Measurements from ENCODE around the gene MEGF11. TPM values are rescaled to one million over a fixed set of nuclear protein-coding genes. Genes with fewer than 3 reads are reported as not detected.
A peak's percentile ranks its signal among the peaks of the same experiment; 100 is the strongest.

MEGF11 gene
- total RNA-seq, 1 experiment from 2014 or later, result 1.2 TPM

- Histone ChIP-seq H4K20me1 (ENCODE audit: control insufficient read depth, insufficient read depth, insufficient read length) (no peaks in the 10 kb centered on the region), H3K27ac (ENCODE audit: insufficient read length, low read depth, low read length) (no peak overlapping the region), H3K56ac (ENCODE audit: insufficient read length, low read depth, low read length) (no peak overlapping the region), H2BK12ac (ENCODE audit: insufficient read length, low read depth, low read length) (no peak overlapping the region), H4K91ac (ENCODE audit: insufficient read length, low read depth, low read length) (no peak overlapping the region), H3K4ac (ENCODE audit: low read depth, low read length) (no peak overlapping the region), H3K4me2 (ENCODE audit: insufficient read depth, insufficient read length, low read length) (no peak overlapping the region), H3K18ac (ENCODE audit: insufficient read length, low read depth, low read length) (no peak overlapping the region), H2BK20ac (ENCODE audit: low read depth, low read length, poor library complexity, severe bottlenecking) (no peak overlapping the region), H3K9ac (ENCODE audit: extremely low read depth, insufficient read length, low read length) (no peak overlapping the region), H2AFZ (ENCODE audit: low read length) (no peak overlapping the region), H2BK120ac (ENCODE audit: low read depth, low read length, poor library complexity, severe bottlenecking) (no peak overlapping the region), H4K5ac (ENCODE audit: insufficient read length, low read depth, low read length) (no peak overlapping the region), H2BK15ac (ENCODE audit: low read depth, low read length) (no peak overlapping the region), H3K23ac (ENCODE audit: insufficient read length, low read depth, low read length) (no peak overlapping the region), H3K23me2 (ENCODE audit: insufficient read length, low read depth, low read length, poor library complexity, severe bottlenecking) (no peaks in the 10 kb centered on the region), H3K9me3 (ENCODE audit: control insufficient read depth, low read depth, low read length) (no peaks in the 10 kb centered on the region), H3K4me1 (ENCODE audit: insufficient read depth, low read length) (peaks cover 3% of the 10 kb centered on the region; the same call in 1 of the 2 replicates), H2AK5ac (ENCODE audit: insufficient read length, low read length) (no peak overlapping the region), H3K79me2 (ENCODE audit: insufficient read depth, low read length) (no peaks in the 10 kb centered on the region), H3K79me1 (ENCODE audit: insufficient read depth, low read depth, low read length, poor library complexity, severe bottlenecking) (no peaks in the 10 kb centered on the region), H3K27me3 (ENCODE audit: insufficient read depth, low read length) (no peaks in the 10 kb centered on the region), H3K14ac (ENCODE audit: insufficient read depth, low read length) (no peak overlapping the region), H3T11ph (ENCODE audit: low read length) (no peak overlapping the region), H4K8ac (replicated peaks; ENCODE audit: insufficient read length, low read depth, low read length) (no peak overlapping the region), H2BK5ac (ENCODE audit: insufficient read length, low read length) (no peak overlapping the region)
- no peak for TF ChIP-seq CTCF (conservative IDR thresholded peaks at IDR 0.05)
- WGBS (ENCODE audit: extremely low coverage, insufficient read length, low lambda C conversion rate), result no CpG with 5 or more reads among the region's 5 CpGs
- peaks cover 12 to 14% of the 10 kb centered on the region in 2 experiments for H3K9me3 Mint-ChIP-seq
- no peak overlapping the region for H3K4me3 Mint-ChIP-seq
- peaks cover 62 to 64% of the 10 kb centered on the region in 2 experiments for H3K4me1 Mint-ChIP-seq
- H3K36me3 Mint-ChIP-seq (ENCODE audit: insufficient read depth in 1 of 3, low read depth in 3 of 3), result peaks cover 8 to 12% (median 10%) of the 10 kb centered on the region in 3 experiments; a peak in 5 of 7 replicates
- peaks cover 11% of the 10 kb centered on the region for H3K27me3 Mint-ChIP-seq (ENCODE audit: low read depth)
- no peak for DNase-seq
- H3K27ac Mint-ChIP-seq, result peak overlapping the region in 1 of 3 experiments; percentile 33; a peak in 4 of 7 replicates
These were observed 226.2 kb downstream of the MEGF11 start for GRCh38 chr15:66027268-66027805.
